Measurements from ENCODE around the gene FSTL3.

FSTL3 gene

DNA sequence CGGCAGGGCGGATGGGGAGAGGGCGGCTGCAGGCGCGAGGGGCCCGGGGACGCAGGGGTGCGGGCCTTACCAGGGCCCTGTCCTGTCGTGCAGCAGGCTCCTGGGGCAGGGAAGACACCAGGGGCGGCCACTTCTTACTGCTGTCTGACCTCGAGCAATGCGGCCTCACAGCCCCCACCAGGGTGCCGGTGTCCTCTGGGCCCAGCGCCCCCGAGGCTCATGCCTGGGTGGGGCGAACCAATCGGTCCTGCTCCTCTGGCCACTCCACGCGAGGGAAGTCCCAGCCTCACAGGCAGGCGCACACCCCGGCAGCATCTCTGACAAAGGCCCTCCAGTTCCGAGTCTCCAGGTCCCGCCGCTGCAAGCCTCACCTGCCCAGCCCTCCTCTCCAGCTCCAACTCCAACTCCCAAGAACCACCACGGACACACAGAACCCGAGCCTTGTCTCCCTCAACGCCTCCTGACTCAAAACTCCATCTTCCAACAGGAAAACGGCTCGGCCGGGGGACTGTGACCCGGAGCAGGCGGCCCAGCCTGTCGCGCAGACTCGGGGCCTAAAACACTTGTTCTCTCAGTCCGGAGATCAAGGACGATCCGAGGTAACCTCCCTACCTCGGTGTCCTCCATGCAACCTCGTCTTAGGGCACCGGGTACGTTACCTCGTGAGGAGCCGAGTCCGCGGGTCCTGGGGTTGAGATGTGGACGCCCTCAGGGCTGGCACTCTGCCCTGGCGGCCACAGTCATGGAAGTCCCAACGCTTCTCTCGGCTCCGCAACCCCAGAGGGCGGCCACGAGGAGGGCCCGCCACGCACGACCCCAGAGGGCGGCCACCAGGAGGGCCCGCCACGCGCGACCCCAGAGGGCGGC is 30.0 kb upstream of the FSTL3 start:
- no peak for DNase-seq (ENCODE audit: low read depth, low spot score)

DNA sequence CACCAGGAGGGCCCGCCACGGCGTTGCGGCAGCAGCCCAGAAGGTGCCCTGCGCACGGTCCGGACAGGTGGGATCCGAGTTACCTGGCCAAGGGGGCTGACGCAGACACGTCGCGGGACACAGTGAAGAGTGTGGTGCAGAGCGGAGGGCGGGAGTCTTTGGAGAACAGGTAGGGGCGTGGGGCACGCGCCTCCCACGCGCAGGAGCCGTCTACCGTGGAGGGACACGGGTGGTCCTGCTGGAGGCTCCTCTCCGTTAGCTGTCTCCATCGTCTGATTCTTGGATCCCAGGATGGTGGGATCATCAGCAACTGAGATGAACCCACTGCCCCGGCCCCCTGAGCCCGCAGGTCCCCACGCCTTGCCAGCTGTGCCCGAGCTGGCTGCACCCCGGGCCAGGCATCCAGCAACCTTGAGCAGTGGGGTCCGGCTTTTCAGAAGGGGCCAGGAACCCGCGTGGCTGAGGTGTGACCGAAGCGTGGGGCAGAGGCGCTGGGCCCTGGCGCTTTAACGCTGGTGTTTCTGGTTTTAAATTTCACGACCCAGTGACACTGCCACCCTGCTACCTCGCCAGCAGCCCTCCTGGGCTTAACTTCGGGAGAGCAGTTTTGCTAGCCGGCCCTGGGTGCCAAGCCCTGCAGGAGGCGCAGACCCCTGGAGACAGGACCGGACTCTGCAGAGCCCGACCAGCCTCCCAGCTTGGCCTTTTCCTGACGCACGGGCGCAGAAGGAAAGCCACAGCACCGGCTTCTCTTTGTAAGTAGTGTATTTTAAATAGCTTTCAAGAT is 29.2 kb upstream of the FSTL3 start:
- no peak for DNase-seq (ENCODE audit: low read depth, low spot score)

- no peak for DNase-seq (ENCODE audit: low read depth, low spot score)
These were observed 28.5 kb upstream of the FSTL3 start for GRCh38 chr19:647566-648284.

DNA sequence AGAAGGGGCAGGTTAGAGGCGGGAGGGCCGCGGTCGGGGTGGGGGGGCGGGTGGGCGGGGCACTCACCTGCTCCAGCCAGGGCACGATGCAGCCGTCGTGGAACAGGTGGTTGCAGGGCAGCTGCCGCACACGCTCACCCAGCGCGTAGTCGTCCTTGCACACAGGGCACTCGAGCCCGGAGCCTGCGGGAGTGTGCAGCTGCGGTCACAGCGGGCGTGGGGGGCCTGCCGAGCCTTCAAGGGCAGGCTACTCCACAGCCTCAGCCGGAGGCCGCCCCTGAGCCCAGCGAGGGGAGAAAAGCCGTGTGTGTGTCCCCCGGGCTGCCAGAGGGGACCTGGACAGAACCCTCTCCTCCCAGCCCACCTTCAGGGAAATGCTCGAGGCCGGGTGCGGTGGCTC is 27.9 kb upstream of the FSTL3 start:
- DNase-seq (ENCODE audit: low read depth, low spot score), result no peak

DNA sequence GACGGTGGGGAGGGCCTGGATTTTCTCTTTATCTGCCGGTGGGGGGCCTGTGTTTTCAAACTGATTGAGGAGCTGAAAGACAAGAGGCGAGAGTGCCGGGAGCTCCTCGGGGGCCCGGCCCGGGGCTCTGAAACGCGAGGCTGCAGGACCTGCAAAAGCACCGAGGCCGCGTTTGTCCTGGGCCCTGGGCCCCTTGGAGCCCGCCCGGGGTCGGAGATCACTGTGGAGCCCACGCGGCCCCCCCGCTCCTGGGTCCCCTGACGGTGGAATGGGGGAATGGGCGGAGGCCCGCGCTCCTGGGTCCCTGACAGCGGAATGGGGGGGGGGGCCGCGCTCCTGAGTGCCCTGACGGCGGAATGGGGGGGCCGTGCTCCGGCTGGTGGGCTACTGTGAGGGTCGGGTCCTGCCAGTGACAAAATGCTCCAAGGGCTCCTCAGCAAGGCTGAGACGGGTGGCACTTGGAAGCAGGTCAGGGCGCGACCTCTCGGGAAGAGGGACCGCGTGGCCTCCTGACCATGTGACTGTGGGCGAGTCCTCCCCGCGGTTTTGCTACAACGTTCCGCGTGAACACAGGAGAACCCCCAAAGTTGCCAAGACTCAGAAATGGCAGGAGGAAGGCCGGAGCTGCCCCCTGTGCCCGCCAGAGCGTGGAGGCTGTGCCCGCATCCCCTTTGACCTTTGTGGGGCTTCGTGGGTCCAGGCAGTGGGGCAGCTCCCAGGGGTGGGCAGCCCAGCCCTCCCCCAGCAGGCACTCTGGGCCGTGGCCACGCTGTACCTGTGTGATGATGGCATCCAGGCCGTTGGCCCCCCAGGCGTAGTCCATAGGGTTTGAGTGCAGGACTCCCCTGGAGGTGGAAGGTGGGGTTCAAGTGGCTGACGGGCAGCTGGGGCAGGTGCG is 27.0 kb upstream of the FSTL3 start:
- no peak for DNase-seq (ENCODE audit: low read depth, low spot score)

DNA sequence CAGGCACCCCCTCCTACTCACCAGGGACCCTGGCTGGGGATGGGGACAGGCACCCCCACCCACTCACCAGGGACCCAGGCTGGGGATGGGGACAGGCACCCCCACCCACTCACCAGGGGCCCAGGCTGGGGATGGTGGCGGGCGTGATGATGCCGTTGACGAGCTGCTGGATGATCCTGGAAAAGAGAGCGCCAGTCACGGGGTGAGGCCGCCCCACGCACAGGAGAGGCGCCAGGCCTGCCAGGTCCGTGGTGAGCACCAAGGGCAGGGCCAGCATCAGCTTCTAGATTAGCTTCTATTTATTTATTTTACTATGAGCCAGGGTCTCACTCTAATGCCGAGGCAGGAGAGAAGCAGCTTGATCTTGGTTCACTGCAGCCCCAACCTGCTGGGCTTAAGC is 26.1 kb upstream of the FSTL3 start:
- DNase-seq (ENCODE audit: low read depth, low spot score), result no peak

DNA sequence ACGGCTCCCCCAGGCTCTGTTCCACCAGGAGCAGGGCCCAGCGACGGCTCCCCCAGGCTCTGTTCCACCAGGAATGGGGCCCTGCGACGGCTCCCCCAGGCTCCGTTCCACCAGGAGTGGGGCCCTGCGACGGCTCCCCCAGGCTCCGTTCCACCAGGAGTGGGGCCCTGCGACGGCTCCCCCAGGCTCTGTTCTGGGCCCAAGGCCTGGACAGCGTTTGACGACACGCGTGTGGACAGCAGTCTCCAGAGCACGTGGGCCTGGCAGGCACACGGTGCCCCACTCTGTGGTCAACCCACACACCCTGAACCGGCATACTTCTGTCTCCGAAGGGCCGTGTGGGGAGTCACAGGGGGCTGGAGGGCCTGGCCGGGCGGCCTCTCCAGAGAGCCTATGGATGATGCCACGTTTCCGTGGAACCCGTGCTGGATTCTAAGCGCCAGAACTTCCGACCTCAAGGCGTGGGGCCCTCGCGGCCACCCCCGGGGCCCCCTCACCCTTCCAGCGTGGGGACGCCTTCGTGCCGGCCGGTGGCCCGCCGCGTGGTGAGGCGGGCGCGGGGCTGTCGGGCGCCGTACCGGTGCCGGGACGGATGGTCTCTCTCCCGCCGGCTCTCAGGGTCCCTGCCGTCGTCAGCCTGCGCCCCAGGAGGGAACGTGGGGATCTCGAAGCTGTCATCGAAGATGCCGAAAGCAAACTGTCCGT is 24.9 kb upstream of the FSTL3 start:
- no peak for DNase-seq (ENCODE audit: low read depth, low spot score)

DNA sequence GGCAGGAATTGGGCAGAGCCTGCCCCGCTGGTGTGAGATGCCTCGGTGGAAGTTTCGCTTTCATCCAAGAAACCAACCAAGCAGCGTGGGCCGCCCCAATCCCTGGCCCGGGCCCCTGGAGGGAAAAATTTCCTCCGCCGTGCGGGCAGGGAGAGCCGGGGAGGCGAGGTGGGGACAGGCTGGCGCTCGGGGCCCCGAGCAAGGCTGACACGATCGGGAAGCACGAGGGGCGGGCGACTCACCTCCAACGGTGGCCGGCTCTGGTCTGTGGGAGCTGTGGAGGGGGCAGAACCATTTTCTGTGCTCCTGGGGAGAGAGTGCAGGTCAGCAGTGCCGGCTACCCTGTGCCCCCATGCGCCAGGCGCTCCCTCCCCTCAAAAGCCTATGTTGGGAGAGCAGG is 24.2 kb upstream of the FSTL3 start:
- DNase-seq (ENCODE audit: low read depth, low spot score), result no peak

- no peak for DNase-seq (ENCODE audit: low read depth, low spot score)
These were observed 23.5 kb upstream of the FSTL3 start for GRCh38 chr19:652467-653389.

DNA sequence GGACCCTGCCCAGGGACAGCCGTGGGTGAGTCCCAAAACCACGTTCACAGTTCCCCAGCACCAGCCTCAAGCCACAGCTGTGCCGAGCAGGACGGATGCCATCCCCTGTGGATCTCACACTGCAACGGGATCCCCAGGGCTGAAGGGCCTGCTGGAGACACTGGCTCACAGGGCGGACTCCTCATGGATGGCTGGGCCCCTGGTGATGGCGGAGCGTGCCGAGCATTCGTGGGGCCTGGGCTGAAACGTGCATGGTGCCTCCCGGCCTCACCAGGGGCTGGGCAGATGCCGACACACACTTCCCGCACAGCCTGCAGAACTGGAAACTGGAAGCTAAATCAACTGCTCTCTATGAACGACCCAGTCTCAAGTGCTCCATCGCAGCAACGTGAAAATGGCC is 22.8 kb upstream of the FSTL3 start:
- DNase-seq (ENCODE audit: low read depth, low spot score), result no peak

DNA sequence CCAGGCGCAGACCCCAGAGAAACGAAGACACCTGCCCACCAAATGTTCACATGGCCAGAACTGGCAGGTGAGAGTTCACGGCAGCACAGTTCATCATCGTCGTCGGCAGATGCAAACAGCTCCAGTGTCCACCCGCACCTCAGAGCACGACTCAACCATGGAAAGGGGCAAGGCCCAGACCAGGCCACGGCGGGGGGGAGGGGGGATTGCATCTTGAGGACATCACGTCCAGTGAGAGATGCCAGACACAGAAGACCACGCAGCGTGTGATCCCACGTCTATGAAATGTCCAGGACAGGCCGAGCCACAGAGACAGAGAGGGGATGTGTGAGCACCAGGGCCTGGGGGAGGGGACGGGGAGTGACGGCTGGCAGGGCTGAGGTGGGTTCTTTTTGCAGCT is 20.5 kb upstream of the FSTL3 start:
- no peak for DNase-seq (ENCODE audit: low read depth, low spot score)

GRCh38 chr19:656751-657559 is 19.2 kb upstream of the FSTL3 start:
- DNase-seq (ENCODE audit: low read depth, low spot score), result no peak

DNA sequence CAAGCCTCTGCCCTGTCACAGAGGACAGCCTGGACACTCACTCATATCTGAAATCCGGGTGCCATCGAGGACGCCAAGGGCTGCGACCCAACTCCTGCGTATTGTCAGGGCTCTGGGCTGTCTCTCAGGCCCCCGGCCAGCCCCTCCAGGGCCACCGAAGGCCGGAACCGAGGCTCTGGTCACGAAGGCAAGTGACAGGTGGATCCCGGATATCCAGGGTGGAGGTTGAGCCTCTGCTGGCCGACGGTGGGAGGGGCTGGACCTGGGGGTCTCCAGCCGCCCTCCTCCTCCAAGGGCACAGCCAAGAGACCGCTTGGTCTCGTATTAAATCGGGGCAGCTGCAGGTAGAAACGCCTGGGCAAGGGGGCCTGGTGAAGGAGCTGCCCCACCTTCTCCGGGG is 18.6 kb upstream of the FSTL3 start:
- no peak for DNase-seq (ENCODE audit: low read depth, low spot score)

- no peak for DNase-seq (ENCODE audit: low read depth, low spot score)
These were observed 17.9 kb upstream of the FSTL3 start for GRCh38 chr19:658059-658839.

DNA sequence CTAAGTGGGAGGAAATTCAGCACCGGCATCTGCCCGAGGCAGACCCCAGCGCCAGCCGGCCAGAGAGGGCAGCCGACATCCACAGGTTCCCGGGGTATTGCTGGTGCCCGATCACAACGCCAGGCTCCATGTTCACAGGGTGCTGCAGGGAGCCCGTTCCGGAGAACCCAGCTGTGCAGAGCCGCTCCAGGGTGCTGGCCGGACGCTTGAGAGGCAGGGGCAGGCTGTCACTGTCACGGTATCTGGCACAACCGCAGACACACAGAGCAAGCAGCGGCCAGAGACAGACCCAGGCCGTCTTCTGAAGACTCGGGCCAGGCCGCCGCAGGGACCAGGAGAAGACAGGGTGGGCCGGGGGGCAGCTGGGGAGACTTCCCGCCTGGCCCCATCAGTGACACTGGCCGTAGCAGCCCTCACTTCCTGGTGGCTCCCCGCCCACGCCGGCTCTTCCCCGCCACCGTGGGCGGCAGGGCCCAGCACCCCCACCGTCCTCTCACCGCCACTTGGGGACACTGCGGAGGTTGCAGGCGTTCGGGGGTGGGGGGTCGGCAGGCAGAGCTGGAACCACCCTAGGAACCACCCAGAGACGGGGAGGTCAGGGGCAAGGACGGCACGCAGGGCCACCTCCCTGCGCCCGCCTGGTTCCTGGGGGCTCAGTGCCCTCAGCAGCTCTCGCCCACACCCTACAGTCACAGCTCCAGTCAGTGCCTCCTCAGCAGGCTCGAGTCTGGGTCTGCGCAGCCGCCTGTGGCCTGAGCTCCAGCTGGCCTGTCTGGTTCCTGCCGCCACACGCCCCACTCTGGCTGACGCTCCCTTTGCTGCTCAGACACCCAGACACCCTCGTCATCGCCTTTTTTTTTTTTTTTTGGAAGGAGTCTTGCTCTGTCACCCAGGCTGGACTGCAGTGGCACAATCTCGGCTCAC is 17.0 kb upstream of the FSTL3 start:
- no peak for DNase-seq (ENCODE audit: low read depth, low spot score)

- DNase-seq (ENCODE audit: low read depth, low spot score), result no peak
These were observed 15.3 kb upstream of the FSTL3 start for GRCh38 chr19:660793-661426.
